Gastrocnemius medialis (tissue), 4 donors: ENCODE results near the gene GYPE. TPM values are rescaled to one million over a fixed set of nuclear protein-coding genes. Genes with fewer than 3 reads are reported as not detected.
"Not testable (repeated sequence)": the region's sequence is repeated elsewhere in the genome, so short reads cannot be mapped to it uniquely, and the experiment has no call there.

Experiments used
- ATAC-seq, 2 donors: fragments of 150-250 bp; one replicate each; pipeline ENCODE4 v1.9.1; 2016
- DNase-seq, 2 donors: peaks; one replicate each; pipeline ENCODE4 v3.0.0-alpha.2; 2019
- H3K27ac ChIP-seq, 4 donors: fragments of 200-600 bp; sonication (generic); 1 replicate in 1 of 4; 2 replicates in 3 of 4; pipeline ENCODE4 v1.5.1; 2016 to 2018; ENCODE audit warnings: mild to moderate bottlenecking in 2 of 4, moderate library complexity in 1 of 4
- H3K27me3 ChIP-seq, 3 donors: fragments of 200-600 bp; sonication (generic) in 2 of 3; 1 replicate in 1 of 3; 2 replicates in 2 of 3; pipeline versions ENCODE4 v1.5.1 to v1.6.0; 2016 to 2019; ENCODE audit warnings: mild to moderate bottlenecking in 1 of 3, moderate library complexity in 1 of 3
- H3K36me3 ChIP-seq, 2 donors: fragments of 200-600 bp; sonication (generic) in 1 of 2; one replicate each; pipeline ENCODE4 v1.5.1; 2017 to 2018
- H3K4me1 ChIP-seq, 2 donors: fragments of 200-600 bp; sonication (generic) in 1 of 2; one replicate each; pipeline ENCODE4 v1.5.1; 2016 to 2017; ENCODE audit warnings: mild to moderate bottlenecking in 2 of 2
- H3K4me3 ChIP-seq, 4 donors: fragments of 200-600 bp; sonication (generic) in 3 of 4; 1 replicate in 1 of 4; 2 replicates in 3 of 4; pipeline ENCODE4 v1.5.1; 2016 to 2019; ENCODE audit warnings: mild to moderate bottlenecking in 2 of 4
- H3K9me3 ChIP-seq, 3 donors: fragments of 200-600 bp; sonication (generic) in 2 of 3; 1 replicate in 1 of 3; 2 replicates in 2 of 3; pipeline ENCODE4 v1.5.1; 2016 to 2019
- POLR2A ChIP-seq, 2 donors: fragments of 450-650 bp; IDR thresholded peaks; one replicate each; pipeline ENCODE4 v1.6.1; 2017; ENCODE audit warnings: antibody characterized with exemption in 2 of 2, mild to moderate bottlenecking in 2 of 2, moderate library complexity in 2 of 2
- in situ Hi-C, 4 donors: fragments of 200-750 bp; cut with MboI; loops; one replicate each; pipeline versions ENCODE4 v1.15.0 to v1.8.0; 2017; ENCODE audit warnings: low sequenced_read_pairs in 4 of 4
- intact Hi-C: fragments of 100-400 bp; cut with DNase I; formaldehyde crosslinking; loops from one replicate; pipeline ENCODE4 v1.15.1; 2023; ENCODE audit warnings: low total_unique reads
- total RNA-seq, 4 donors: library from RNA; depleted of rRNA; stranded (reverse); fragments of >200 nt; gene quantifications; one replicate each; pipeline versions ENCODE4 v1.1.0 to v1.2.3, GENCODE V29; 2016
- TF ChIP-seq, protein P1 (sequence below), 5 experiments: fragments of 450-650 bp in 3 of 5; fragments of 200-600 bp in 2 of 5; sonication (generic) in 2 of 5; IDR thresholded peaks in 4 of 5; conservative IDR thresholded peaks in 1 of 5; 1 replicate in 4 of 5; 2 replicates in 1 of 5; pipeline ENCODE4 v1.5.1; 2016 to 2019; ENCODE audit warnings: antibody characterized with exemption in 5 of 5, mild to moderate bottlenecking in 3 of 5, moderate library complexity in 3 of 5

Gene GYPE
- under 1 TPM in 1 of 4 donors, not detected in 3; 0.25 TPM for total RNA-seq

- H3K27me3 ChIP-seq, ATAC-seq, H3K27ac ChIP-seq, H3K4me1 ChIP-seq, DNase-seq, H3K36me3 ChIP-seq, H3K9me3 ChIP-seq, in situ Hi-C loops, H3K4me3 ChIP-seq, intact Hi-C loops: not testable (repeated sequence)
Observed at GRCh38 chr4:143905440-143905839, at the start of gene GYPE. TSS of gene GYPE (minus strand) at chr4:143905559. CDS start at chr4:143905507, 52 bp downstream.

DNA sequence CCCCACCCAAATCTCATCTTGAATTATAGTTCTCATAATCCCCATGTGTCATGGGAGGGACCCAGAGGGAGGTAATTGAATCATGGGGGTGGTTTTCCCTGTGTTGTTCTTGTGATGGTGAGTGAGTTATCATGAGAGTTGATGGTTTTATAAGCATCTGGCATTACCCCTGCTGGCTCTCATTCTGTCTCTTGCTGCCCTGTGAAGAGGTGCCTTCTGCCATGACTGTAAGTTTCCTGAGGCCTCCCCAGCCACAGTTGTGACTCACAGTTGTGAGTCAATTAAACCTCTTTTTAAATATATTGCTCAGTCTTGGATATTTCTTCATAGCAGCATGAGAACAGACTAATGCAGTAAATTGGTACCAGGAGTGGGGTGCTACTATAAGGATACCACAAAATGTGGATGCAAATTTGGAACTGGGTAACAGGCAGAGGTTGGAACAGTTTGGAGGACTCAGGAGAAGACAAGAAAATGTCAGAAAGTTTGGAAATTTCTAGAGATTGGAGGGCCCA lies 46.2 kb upstream of the GYPE start:
- H3K36me3 ChIP-seq, H3K4me3 ChIP-seq, H3K9me3 ChIP-seq, intact Hi-C loops, H3K4me1 ChIP-seq, DNase-seq, in situ Hi-C loops, H3K27me3 ChIP-seq, ATAC-seq, H3K27ac ChIP-seq: not testable (repeated sequence)

- H3K36me3 ChIP-seq, H3K27me3 ChIP-seq, H3K9me3 ChIP-seq, H3K27ac ChIP-seq, H3K4me3 ChIP-seq, DNase-seq, ATAC-seq, H3K4me1 ChIP-seq, intact Hi-C loops, in situ Hi-C loops: not testable (repeated sequence)
Observed at GRCh38 chr4:143950967-143951366, 45.6 kb upstream of the GYPE start.

GRCh38 chr4:143950185-143950584 lies 44.8 kb upstream of the GYPE start:
- DNase-seq, H3K27ac ChIP-seq, in situ Hi-C loops, intact Hi-C loops, H3K27me3 ChIP-seq, H3K4me3 ChIP-seq, H3K4me1 ChIP-seq, H3K36me3 ChIP-seq, H3K9me3 ChIP-seq, ATAC-seq: not testable (repeated sequence)

DNA sequence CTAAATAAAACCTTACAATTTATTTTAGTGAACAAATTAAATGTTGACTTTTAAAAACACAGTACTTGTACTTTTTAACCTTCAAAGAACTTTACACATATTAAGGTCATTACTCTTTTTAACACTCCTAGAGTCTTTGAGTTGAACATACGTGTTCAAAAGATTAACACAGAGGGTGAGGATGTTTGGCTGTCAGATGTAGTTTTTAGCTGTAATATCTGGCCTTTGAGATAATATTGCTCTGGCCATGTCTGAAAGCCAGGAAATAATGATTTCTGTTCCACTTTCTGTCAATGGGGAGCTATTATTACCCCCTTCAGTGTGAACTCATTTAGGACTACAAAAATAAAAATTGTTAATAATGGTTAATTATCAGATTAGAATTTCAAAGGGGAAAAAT lies 42.1 kb upstream of the GYPE start:
- H3K27me3 ChIP-seq, H3K9me3 ChIP-seq, H3K36me3 ChIP-seq, DNase-seq, in situ Hi-C loops, H3K4me1 ChIP-seq, H3K4me3 ChIP-seq, ATAC-seq, intact Hi-C loops, H3K27ac ChIP-seq: not testable (repeated sequence)

- in situ Hi-C loops, H3K27ac ChIP-seq, intact Hi-C loops, H3K36me3 ChIP-seq, H3K27me3 ChIP-seq, H3K4me1 ChIP-seq, ATAC-seq, H3K4me3 ChIP-seq, DNase-seq, H3K9me3 ChIP-seq: not testable (repeated sequence)
Observed at GRCh38 chr4:143940708-143941107, 35.3 kb upstream of the GYPE start.

DNA sequence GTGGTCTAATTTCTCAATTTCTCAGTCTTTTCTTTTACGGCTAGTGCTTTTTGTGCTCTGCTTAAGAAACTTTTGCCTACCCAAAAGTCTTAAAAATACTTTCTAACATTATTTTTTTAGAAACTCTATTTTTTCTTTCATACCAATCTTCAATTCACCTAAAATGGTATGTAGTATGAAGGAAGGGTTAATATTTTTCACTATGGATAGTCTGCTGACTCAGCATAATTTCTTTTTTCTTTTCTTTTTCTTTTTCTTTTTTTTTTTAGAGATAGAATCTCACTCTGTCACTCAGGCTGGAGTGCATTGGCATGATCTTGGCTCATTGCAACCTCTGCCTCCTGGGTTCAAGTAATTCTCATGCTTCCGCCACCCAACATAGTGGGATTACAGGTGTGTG lies 34.2 kb upstream of the GYPE start:
- in situ Hi-C loops (no loop called here), intact Hi-C loops (no loop called here)
- Histone ChIP-seq H3K4me1 (no peaks in the 10 kb centered on the region), H3K4me3 (no peak overlapping the region), H3K27ac (no peak overlapping the region), H3K36me3 (no peaks in the 10 kb centered on the region), H3K27me3 (no peaks in the 10 kb centered on the region), H3K9me3 (no peaks in the 10 kb centered on the region)
- ATAC-seq: no peak
- no peak for DNase-seq
- TF ChIP-seq POLR2A (IDR thresholded peaks at IDR 0.05): no peak
- TF ChIP-seq, protein P1, sequence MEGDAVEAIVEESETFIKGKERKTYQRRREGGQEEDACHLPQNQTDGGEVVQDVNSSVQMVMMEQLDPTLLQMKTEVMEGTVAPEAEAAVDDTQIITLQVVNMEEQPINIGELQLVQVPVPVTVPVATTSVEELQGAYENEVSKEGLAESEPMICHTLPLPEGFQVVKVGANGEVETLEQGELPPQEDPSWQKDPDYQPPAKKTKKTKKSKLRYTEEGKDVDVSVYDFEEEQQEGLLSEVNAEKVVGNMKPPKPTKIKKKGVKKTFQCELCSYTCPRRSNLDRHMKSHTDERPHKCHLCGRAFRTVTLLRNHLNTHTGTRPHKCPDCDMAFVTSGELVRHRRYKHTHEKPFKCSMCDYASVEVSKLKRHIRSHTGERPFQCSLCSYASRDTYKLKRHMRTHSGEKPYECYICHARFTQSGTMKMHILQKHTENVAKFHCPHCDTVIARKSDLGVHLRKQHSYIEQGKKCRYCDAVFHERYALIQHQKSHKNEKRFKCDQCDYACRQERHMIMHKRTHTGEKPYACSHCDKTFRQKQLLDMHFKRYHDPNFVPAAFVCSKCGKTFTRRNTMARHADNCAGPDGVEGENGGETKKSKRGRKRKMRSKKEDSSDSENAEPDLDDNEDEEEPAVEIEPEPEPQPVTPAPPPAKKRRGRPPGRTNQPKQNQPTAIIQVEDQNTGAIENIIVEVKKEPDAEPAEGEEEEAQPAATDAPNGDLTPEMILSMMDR (IDR thresholded peaks at IDR 0.05 in 4 of 5, conservative IDR thresholded peaks at IDR 0.05 in 1 of 5): no peak

- ATAC-seq, intact Hi-C loops, H3K27ac ChIP-seq, DNase-seq, H3K9me3 ChIP-seq, H3K36me3 ChIP-seq, in situ Hi-C loops, H3K4me1 ChIP-seq, H3K27me3 ChIP-seq, H3K4me3 ChIP-seq: not testable (repeated sequence)
Observed at GRCh38 chr4:143938890-143939289, 33.5 kb upstream of the GYPE start.
